Activated T-cell treated with anti-CD3 and anti-CD28 coated beads, Interleukin-2, amount 50 U/mL, for 24 hours (primary cell): ENCODE data around the gene FOXR1.
"Not testable (repeated sequence)": the region's sequence is repeated elsewhere in the genome, so short reads cannot be mapped to it uniquely, and the experiment has no call there.

ENCODE experiments used
- DNase-seq: peaks from one replicate; pipeline ENCODE4 v3.0.0-alpha.2; 2020
- H3K27ac Mint-ChIP-seq: 2 replicates; pipeline ENCODE4 v1.8.0; 2020; ENCODE audit warnings: mild to moderate bottlenecking, mixed read lengths
- H3K27me3 Mint-ChIP-seq: 2 replicates; pipeline ENCODE4 v1.8.0; 2020; ENCODE audit warnings: mixed read lengths
- H3K36me3 Mint-ChIP-seq: 2 replicates; pipeline ENCODE4 v1.8.0; 2020; ENCODE audit warnings: low read depth, mixed read lengths
- H3K4me1 Mint-ChIP-seq: 2 replicates; pipeline ENCODE4 v1.8.0; 2020; ENCODE audit warnings: low read depth, mixed read lengths
- H3K4me3 Mint-ChIP-seq: 2 replicates; pipeline ENCODE4 v1.8.0; 2020; ENCODE audit warnings: mild to moderate bottlenecking, moderate library complexity, mixed read lengths
- H3K9me3 Mint-ChIP-seq: 2 replicates; pipeline ENCODE4 v1.8.0; 2020; ENCODE audit warnings: mixed read lengths

The FOXR1 gene

DNA sequence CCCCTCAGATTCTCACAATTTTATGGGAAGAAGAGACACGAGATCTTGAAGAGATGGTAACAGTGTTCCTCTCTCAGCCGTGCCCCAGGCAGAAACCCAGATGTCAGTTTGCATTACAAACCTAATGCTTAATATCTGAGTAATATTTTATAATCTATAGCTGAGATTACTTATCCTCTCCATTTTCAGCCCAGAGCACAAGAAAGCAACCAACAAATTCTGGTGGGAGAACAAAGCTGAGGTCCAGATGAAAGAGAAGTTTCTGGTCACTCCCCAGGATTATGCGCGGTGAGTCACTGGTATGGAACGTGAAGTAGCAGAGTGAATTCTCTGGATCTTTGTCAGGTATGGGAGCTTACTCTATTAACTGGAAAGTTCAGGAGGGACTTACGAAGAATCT lies 27.3 kb downstream of the FOXR1 start:
- no peaks in the 10 kb centered on the region for H3K27me3 Mint-ChIP-seq
- peaks cover 81% of the 10 kb centered on the region for H3K36me3 Mint-ChIP-seq
- H3K9me3 Mint-ChIP-seq: no peaks in the 10 kb centered on the region
- peaks cover 41% of the 10 kb centered on the region for H3K4me1 Mint-ChIP-seq
- peak overlapping the region; percentile 96 for H3K27ac Mint-ChIP-seq
- no peak for DNase-seq
- peak overlapping the region; percentile 100 for H3K4me3 Mint-ChIP-seq

DNA sequence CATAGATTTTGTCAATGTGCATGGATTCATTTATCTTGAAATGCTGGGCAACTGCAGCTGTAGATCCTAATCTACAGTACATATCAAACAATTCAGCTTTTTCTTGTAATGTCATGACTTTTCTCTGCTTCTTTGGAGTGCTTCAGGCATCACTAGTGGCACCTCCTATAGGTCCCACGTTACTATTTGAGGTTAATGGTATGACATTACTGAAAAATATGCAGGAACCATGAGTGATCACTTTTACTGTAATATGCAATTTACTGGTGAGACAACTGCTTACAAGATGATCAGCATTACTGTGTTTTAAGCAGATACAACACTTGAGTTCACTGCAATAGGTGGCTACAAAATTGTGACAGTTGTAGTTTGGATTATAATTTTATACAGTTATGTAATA lies 29.3 kb downstream of the FOXR1 start:
- Mint-ChIP-seq H3K27ac (peak overlapping the region; percentile 76), H3K4me3 (peak overlapping the region; percentile 27), H3K9me3 (no peaks in the 10 kb centered on the region), H3K4me1 (peaks cover 46% of the 10 kb centered on the region), H3K27me3 (no peaks in the 10 kb centered on the region), H3K36me3 (peaks cover 91% of the 10 kb centered on the region)
- DNase-seq: no peak

DNA sequence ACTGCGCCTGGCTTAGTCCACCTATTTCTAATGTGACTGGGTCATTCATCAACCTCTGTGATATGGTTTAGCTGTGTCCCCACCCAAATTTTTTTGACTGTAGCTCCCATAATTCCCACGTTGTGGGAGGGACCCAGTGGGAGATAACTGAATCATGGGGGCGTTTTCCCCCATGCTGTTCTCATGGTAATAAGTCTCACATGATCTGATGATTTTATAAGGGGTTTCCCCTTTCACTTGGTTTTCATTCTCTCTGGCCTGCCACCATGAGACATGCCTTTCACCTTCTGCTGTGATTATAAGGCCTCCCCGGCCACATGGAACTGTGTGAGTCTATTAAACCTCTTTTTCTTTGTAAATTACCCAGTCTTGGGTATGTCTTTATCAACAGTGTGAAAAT lies 35.1 kb downstream of the FOXR1 start:
- Mint-ChIP-seq H3K36me3 (peaks cover 86% of the 10 kb centered on the region), H3K27ac (peak overlapping the region; percentile 31)
- DNase-seq: no peak

DNA sequence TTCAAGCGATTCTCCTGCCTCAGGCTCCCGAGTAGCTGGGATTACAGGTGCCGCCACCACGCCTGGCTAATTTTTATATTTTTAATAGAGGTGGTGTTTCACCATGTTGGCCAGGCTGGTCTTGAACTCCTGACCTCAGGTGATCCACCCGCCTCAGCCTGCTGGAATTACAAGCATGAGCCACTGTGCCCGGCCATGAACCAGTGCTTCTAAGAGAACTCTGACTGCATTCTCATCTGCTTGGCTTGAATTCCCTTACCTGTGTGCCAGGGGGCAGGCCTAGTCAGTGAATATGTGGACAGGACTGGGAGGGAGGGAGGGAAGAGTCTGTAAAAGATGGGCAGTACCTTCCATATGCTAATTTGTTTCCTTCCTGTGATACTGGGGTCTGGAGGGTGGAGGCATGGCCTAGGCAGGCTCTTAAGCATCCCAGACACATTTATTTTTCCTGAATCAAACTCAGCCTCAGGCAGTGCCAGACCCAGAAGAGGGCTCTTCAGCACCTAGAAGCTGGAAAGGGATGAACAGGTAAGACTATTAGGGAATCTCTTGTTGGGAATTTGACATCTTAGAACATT lies 40.0 kb downstream of the FOXR1 start:
- Mint-ChIP-seq H3K4me1 (peaks cover 38% of the 10 kb centered on the region), H3K4me3 (no peak overlapping the region), H3K36me3 (peaks cover 97% of the 10 kb centered on the region), H3K27me3 (no peaks in the 10 kb centered on the region), H3K27ac (peak overlapping the region; percentile 83), H3K9me3 (no peaks in the 10 kb centered on the region)
- DNase-seq: no peak

More for the DNA sequence above, 35.1 kb downstream of the FOXR1 start:
- Mint-ChIP-seq H3K9me3 (no peaks in the 10 kb centered on the region), H3K27me3 (no peaks in the 10 kb centered on the region), H3K4me3 (no peak overlapping the region), H3K4me1 (peaks cover 19% of the 10 kb centered on the region)

DNA sequence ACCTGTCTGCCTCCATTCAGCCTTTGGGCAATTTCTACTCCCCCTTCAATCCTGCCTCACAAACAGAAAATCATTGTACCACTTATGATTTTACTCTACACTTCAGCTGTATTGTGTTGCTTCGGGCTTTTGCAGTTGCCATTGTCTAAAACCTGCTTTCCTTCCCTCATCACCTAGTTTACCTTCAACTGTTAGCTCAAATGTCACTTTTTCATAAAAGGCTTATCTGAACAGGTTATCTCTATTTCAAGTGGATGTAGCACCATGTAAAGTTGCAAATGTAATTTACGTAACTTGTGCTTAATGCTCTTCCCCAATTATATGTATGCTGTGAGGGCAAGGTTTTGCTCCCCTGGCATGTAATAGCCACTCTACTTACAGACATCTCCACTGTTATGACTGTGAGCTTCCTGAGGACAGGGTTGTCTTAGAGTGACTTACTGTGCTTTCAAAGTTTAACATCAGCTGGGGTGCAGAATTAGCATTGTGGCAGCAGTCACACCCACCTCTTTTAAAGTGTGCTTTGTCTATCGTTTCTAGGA lies 41.1 kb downstream of the FOXR1 start:
- H3K9me3 Mint-ChIP-seq: no peaks in the 10 kb centered on the region
- no peak for DNase-seq

DNA sequence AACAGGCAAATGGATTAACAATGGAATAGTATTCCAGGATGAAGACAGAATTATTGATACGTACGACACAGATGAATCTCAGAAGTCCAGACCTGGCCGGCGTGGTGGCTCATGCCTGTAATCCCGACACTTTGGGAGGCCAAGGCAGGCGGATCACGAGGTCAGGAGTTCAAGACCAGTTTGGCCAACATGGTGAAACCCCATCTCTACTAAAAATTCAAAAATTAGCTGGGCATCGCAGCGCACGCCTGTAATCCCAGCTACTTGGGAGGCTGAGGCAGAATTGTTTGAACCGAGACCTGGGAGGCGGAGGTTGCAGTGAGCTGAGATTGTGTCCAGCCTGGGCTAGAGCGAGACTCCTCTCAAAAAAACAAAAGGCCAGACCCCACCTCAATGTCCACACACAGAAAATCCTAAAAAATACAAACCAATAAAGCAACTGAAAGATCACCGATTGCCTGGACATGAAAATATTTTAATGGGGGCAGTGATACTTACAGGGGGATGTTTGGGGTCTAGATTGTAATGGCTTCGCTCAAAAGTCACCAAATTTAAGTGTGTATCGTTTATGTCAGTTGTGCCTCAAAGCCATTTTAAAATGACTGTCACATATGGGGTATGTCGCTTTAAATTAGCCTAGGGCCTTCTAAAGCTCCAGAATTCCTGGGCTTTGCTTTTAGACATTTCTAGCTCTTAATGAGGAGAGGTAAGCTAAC lies 42.8 kb downstream of the FOXR1 start:
- Mint-ChIP-seq H3K27me3 (no peaks in the 10 kb centered on the region), H3K4me3 (peak overlapping the region; percentile 12), H3K4me1 (peaks cover 35% of the 10 kb centered on the region), H3K27ac (peak overlapping the region; percentile 100), H3K36me3 (peaks cover 97% of the 10 kb centered on the region), H3K9me3 (no peaks in the 10 kb centered on the region)
- no peak for DNase-seq

More for the DNA sequence above, 41.1 kb downstream of the FOXR1 start:
- H3K4me3 Mint-ChIP-seq: no peak overlapping the region
- H3K36me3 Mint-ChIP-seq: peaks cover 97% of the 10 kb centered on the region
- peaks cover 35% of the 10 kb centered on the region for H3K4me1 Mint-ChIP-seq
- H3K27ac Mint-ChIP-seq: peak overlapping the region; percentile 63
- H3K27me3 Mint-ChIP-seq: no peaks in the 10 kb centered on the region

DNA sequence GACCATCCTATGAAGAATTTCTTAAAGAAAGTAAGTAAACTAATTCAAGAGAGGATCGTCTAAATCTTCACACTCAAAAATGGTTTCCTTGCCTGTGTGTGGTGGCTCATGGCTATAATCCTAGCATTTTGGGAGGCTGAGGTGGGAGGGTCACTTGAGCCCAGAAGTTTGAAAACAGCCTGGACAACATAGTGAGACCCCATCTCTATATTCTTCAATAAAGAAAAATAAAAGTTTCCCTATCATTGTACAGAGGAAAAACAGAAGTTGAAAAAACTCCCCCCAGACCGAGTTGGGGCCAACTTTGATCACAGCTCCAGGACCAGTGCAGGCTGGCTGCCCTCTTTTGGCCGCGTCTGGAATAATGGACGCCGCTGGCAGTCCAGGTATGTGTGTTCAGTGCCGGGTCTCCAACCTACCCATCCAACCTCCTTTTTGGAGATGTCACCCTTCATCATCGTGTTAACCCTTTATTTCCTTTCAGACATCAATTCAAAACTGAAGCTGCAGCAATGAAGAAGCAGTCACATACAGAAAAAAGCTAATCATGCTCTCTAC lies 43.6 kb downstream of the FOXR1 start:
- Mint-ChIP-seq H3K9me3 (no peaks in the 10 kb centered on the region), H3K27ac (peak overlapping the region; percentile 100), H3K27me3 (no peaks in the 10 kb centered on the region), H3K36me3 (peaks cover 97% of the 10 kb centered on the region), H3K4me3 (peak overlapping the region; percentile 95), H3K4me1 (peaks cover 41% of the 10 kb centered on the region)
- no peak for DNase-seq

DNA sequence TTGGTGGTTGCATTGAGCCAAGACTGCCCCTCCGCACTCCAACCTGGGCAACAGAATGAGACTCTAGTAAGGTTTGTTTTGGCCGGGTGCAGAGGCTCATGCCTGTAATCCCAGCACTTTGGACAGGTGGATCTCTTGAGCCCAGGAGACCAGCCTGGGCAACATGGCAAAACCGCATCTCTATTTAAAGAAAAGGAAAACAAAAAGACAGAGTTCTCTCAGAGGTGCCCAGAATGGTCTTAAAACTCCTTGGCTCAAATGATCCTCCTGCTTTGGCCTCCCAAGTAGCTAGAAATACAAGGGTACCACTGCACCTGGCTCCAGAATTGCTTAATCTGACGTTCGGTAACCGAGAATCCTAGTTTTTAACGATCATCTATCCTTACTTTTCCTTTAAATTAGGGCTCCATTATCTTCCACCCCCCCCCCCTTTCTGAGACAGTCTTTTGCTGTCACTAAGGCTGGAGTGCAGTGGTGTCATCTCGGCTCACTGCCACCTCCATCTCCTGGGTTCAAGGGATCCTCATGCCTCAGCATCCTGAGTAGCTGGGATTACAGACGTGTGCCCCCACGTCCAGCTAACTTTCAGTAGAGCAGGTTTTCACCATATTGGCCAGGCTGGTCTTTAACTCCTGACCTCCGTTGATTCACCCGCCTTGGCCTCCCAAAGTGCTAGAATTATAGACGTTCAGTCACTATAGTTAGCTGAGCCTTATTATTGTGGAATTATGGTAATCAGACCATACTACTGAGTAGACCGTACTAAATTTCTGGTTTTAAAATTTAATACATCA lies 44.9 kb downstream of the FOXR1 start:
- Mint-ChIP-seq H3K4me3 (peak overlapping the region; percentile 95), H3K4me1 (peaks cover 50% of the 10 kb centered on the region), H3K27ac (peak overlapping the region; percentile 100), H3K9me3 (no peaks in the 10 kb centered on the region), H3K27me3 (no peaks in the 10 kb centered on the region), H3K36me3 (peaks cover 97% of the 10 kb centered on the region)
- no peak for DNase-seq

DNA sequence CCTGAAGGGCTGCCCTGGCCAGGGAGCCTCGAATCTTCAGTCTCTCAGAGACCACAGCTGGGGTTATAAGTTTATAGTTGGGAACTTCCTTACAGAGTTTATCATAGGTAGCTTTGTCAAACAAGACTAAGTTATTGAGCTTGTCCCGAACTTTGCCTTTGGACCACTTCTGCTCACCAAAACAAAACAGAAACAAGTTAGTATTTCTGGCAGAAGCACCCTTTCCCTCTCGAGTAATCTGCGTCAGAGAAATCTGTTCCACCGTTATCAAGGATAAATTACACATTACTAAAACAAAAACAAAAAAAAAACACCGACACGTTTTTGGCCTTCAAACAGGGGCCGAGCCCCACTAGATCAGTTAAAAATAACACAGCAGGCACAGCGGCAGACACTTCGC lies 45.8 kb downstream of the FOXR1 start:
- Mint-ChIP-seq H3K4me3 (peak overlapping the region; percentile 95), H3K27ac (peak overlapping the region; percentile 100), H3K4me1 (peaks cover 56% of the 10 kb centered on the region), H3K36me3 (peaks cover 99% of the 10 kb centered on the region)
- not testable (repeated sequence) for DNase-seq, H3K27me3 Mint-ChIP-seq, H3K9me3 Mint-ChIP-seq

DNA sequence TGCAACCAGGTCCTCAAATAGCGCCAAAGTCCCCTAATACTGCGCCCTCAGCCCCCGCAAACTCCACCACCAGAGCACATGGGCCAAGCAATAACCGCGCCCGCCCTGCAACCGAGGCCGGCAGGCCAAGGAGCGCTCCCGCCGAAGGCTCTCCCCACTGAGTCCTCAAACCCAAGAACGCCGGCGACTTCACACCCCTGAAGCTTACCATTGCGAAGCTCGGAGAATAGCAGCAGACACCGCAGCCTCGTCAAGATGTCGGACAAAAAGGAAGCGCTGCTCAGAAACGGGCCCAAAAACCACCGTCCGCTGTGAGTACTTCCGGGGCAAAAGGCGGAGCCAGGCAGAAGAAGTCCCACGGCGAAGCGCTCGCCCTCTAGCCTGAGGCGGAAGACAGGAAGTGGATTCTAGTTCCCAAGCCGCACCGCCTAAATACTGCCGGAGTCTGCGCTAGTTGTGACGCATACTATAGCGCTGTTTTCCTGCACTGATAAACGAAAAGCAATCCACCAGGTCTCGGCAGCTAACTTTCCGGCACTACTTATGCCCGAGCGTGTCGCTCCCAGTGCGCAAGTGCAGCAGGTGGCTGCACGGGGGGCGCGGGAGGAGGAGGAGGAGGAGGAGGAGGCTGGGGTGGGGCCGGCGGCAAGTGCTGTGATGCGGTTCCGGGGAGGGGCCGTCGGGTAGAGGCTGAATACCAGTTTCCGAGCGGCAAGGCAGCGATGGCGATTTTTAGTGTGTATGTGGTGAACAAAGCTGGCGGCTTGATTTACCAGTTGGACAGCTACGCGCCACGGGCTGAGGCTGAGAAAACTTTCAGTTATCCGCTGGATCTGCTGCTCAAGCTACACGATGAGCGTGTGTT lies 46.7 kb downstream of the FOXR1 start, which contains the start of the genes RPS25 and TRAPPC4:
RPS25 (minus strand) TSS at position 270 of the 865 bp plus-strand sequence; CDS start at position 211, 59 bp downstream.
TRAPPC4 (plus strand) TSS at position 693 of the 865 bp plus-strand sequence; CDS start at position 723, 30 bp downstream.
- H3K9me3 Mint-ChIP-seq: no peaks in the 10 kb centered on the region
- H3K4me3 Mint-ChIP-seq: peak within 1 kb of the TSS; percentile 95
- DNase-seq: peak; percentile 94
- peaks cover 96% of the 10 kb centered on the region for H3K36me3 Mint-ChIP-seq
- peak within 1 kb of the TSS; percentile 100 for H3K27ac Mint-ChIP-seq
- peaks cover 59% of the 10 kb centered on the region for H3K4me1 Mint-ChIP-seq
- H3K27me3 Mint-ChIP-seq: no peaks in the 10 kb centered on the region

DNA sequence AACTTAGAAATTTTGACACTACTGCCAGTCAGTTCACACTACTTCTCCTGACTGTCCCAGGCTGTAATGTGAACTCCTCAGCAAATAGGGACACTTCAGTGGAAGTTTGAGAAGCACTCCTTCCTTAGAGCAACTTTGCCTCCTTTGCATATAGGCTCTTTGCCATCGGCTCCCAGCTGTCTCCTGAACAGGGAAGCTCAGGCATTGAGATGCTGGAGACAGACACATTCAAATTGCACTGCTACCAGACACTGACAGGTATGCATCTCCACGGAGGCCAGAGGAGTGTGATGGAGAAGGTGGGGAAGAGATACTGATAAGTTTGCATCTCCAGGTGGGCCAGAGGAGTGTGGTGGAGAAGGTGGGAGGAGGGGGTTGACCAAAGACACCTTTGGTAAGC lies 48.4 kb downstream of the FOXR1 start:
- no peaks in the 10 kb centered on the region for H3K9me3 Mint-ChIP-seq
- H3K4me3 Mint-ChIP-seq: peak overlapping the region; percentile 95
- H3K36me3 Mint-ChIP-seq: peaks cover 96% of the 10 kb centered on the region
- H3K4me1 Mint-ChIP-seq: peaks cover 61% of the 10 kb centered on the region
- no peak for DNase-seq
- peak overlapping the region; percentile 100 for H3K27ac Mint-ChIP-seq
- no peaks in the 10 kb centered on the region for H3K27me3 Mint-ChIP-seq

DNA sequence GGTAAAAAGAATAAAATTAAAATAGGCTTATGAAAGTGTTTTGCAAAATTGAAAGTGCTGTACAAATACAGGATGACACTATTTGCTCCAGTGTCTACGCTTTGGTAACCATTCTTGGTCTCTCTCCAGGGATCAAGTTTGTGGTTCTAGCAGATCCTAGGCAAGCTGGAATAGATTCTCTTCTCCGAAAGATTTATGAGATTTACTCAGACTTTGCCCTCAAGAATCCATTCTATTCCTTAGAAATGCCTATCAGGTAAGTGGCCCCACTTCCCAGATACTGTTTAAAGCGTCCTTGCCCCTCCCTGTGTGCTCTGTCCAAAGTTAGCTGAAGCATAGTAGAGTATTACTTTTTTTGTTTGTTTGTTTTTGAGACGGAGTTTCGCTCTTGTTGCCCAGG lies 50.1 kb downstream of the FOXR1 start:
- peaks cover 44% of the 10 kb centered on the region for H3K4me1 Mint-ChIP-seq
- H3K27me3 Mint-ChIP-seq: no peaks in the 10 kb centered on the region
- peak overlapping the region; percentile 95 for H3K4me3 Mint-ChIP-seq
- no peaks in the 10 kb centered on the region for H3K9me3 Mint-ChIP-seq
- no peak for DNase-seq
- H3K27ac Mint-ChIP-seq: peak overlapping the region; percentile 79
- peaks cover 96% of the 10 kb centered on the region for H3K36me3 Mint-ChIP-seq

DNA sequence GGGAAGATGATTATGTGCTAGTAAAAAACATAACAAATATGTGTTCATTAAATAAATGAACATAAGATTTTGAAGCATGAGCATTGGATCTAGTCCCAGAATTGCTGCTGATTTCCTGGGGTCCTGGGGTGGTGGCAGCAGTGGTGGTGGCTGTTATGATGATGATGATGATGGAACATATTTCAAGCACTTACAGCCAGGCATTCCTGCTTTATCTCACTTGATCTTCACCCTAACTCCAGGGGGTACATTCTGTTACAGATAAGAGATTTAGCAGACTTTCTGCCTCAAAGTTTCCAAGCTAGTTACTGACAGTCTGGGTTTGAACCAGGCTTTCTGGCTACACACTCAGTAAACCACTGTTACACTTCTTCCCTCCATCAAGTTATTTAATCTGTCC lies 52.2 kb downstream of the FOXR1 start:
- Mint-ChIP-seq H3K4me3 (no peak overlapping the region), H3K4me1 (peaks cover 49% of the 10 kb centered on the region), H3K9me3 (no peaks in the 10 kb centered on the region), H3K36me3 (peaks cover 94% of the 10 kb centered on the region), H3K27ac (peak overlapping the region; percentile 62), H3K27me3 (no peaks in the 10 kb centered on the region)
- DNase-seq: no peak
